SH-SY5Y (cell line): ENCODE measurements around the gene CCDC15.

Source experiments
- GATA2 ChIP-seq: IDR thresholded peaks from 2 replicates; pipeline ENCODE4 v1.6.1; 2011; ENCODE audit warnings: mild to moderate bottlenecking, low read depth, low read length
- GATA3 ChIP-seq: IDR thresholded peaks from 2 replicates; pipeline ENCODE4 v1.6.1; 2011; ENCODE audit warnings: low read depth, mild to moderate bottlenecking, low read length, moderate library complexity

DNA sequence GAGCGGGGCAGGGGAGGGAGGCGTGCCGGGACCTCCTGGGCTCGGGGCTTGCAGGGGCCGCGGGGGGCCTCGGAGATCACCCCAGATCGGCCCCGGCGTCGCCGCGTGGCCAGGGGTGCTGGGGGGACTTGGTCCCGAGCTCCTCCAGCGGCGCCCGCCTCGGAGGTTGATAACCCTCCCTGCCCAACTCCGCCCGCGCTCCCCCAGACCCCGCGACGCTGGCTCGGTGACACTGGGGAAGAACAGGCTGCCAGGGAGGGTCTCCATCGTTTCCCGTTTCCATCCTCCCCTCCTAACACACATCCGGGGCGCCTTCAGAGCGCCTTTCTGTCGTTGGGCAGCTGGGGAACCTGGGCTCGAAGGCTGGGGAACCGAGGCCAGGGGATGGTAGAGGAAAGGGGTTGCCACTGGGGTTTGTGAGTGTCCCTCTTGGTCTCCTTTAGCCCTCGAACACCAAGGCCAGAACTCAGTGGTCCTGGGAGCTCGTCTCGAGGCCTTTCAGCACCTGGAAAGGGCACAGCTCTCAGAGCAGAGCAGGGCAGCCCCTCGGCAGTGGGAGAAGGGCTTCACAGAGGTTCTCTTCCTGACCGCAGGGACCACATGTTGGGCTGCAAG, 109.5 kb downstream of the CCDC15 start:
- no peak for TF ChIP-seq GATA2
- no peak for TF ChIP-seq GATA3
